IMR-90 (cell line): ENCODE measurements around the gene NFX1.

Experiments used
- CEBPB ChIP-seq: IDR thresholded peaks from 2 replicates; pipeline ENCODE4 v1.6.1; 2012; ENCODE audit warnings: low read depth, low read length, improper control_type of control experiment
- CHD1 ChIP-seq: IDR thresholded peaks from 2 replicates; pipeline ENCODE4 v1.6.1; 2012; ENCODE audit warnings: low read depth, low read length, improper control_type of control experiment
- CTCF ChIP-seq: conservative IDR thresholded peaks from 2 replicates; pipeline ENCODE4 v1.5.1; 2012; ENCODE audit warnings: mild to moderate bottlenecking, low read depth, low read length, improper control_type of control experiment
- MAFK ChIP-seq: IDR thresholded peaks from 2 replicates; pipeline ENCODE4 v1.6.1; 2012; ENCODE audit warnings: low read depth, low read length, improper control_type of control experiment
- POLR2A ChIP-seq: IDR thresholded peaks from 2 replicates; pipeline ENCODE4 v1.6.1; 2012; ENCODE audit warnings: mild to moderate bottlenecking, low read depth, low read length
- RAD21 ChIP-seq: IDR thresholded peaks from 2 replicates; pipeline ENCODE4 v1.6.1; 2012; ENCODE audit warnings: low read length, improper control_type of control experiment
- TF ChIP-seq, protein P1 (sequence below): fragments of 150-350 bp; IDR thresholded peaks from 2 replicates; pipeline ENCODE4 v1.6.1; 2017; ENCODE audit warnings: mild to moderate bottlenecking, antibody characterized with exemption, low read length, low read depth

DNA sequence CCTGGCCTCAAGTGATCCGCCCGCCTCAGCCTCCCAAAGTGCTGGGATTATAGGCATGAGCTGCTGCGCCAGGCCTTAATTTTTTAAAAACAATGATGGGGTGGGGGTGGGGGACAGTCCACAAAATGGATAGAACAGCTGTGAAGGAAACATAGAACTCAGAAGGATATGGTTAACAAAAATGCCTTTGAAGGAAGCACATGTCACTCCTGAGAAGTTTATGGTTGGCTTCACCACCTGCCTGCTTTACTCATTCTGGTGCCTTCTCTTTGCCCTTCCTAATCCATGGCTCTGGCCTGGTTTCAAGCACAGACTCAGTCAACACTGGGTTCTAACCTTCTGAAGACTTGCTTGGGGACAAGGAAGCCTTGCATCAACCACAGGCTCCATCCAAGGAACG, 36.1 kb upstream of the NFX1 start:
- TF ChIP-seq POLR2A (no peak), CTCF (no peak), RAD21 (no peak), MAFK (no peak), CHD1 (no peak), CEBPB (no peak)
- TF ChIP-seq, protein P1, sequence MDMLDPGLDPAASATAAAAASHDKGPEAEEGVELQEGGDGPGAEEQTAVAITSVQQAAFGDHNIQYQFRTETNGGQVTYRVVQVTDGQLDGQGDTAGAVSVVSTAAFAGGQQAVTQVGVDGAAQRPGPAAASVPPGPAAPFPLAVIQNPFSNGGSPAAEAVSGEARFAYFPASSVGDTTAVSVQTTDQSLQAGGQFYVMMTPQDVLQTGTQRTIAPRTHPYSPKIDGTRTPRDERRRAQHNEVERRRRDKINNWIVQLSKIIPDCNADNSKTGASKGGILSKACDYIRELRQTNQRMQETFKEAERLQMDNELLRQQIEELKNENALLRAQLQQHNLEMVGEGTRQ = no peak
